Smooth muscle cell (in vitro differentiated cells): ENCODE measurements around the gene MEI1. TPM values are rescaled to one million over a fixed set of nuclear protein-coding genes. Genes with fewer than 3 reads are reported as not detected.
A peak's percentile ranks its signal among the peaks of the same experiment; 100 is the strongest.

ENCODE experiments used
- DNase-seq: peaks from one replicate; lab custom pipeline; 2025; ENCODE audit not compliant: unreplicated experiment; lab: John Stamatoyannopoulos, UW
- H2AFZ ChIP-seq: fragments of 200-600 bp; sonication (generic); 2 replicates; pipeline ENCODE4 v1.6.0; 2016; ENCODE audit warnings: antibody characterized with exemption, low read depth, mild to moderate bottlenecking
- H3F3A ChIP-seq: fragments of 200-600 bp; sonication (generic); 2 replicates; pipeline ENCODE4 v1.6.0; 2017; ENCODE audit warnings: antibody characterized with exemption, low read depth
- H3K27ac ChIP-seq: fragments of 200-600 bp; sonication (generic); 2 replicates; pipeline ENCODE4 v1.5.1; 2016; ENCODE audit warnings: low read depth, mild to moderate bottlenecking
- H3K27me3 ChIP-seq: fragments of 200-600 bp; sonication (generic); 2 replicates; pipeline ENCODE4 v1.6.1; 2016; ENCODE audit warnings: low read depth, mild to moderate bottlenecking
- H3K36me3 ChIP-seq: fragments of 200-600 bp; sonication (generic); 2 replicates; pipeline ENCODE4 v1.5.1; 2016; ENCODE audit warnings: low read depth
- H3K4me1 ChIP-seq: fragments of 200-600 bp; sonication (generic); 2 replicates; pipeline ENCODE4 v1.5.1; 2016; ENCODE audit warnings: low read depth
- H3K4me2 ChIP-seq: fragments of 200-600 bp; sonication (generic); 2 replicates; pipeline ENCODE4 v1.6.0; 2016; ENCODE audit warnings: mild to moderate bottlenecking
- H3K4me3 ChIP-seq: fragments of 200-600 bp; sonication (generic); 2 replicates; pipeline ENCODE4 v1.5.1; 2016; ENCODE audit warnings: mild to moderate bottlenecking
- H3K79me2 ChIP-seq: fragments of 200-600 bp; sonication (generic); 2 replicates; pipeline ENCODE4 v1.6.0; 2016; ENCODE audit warnings: low read depth, mild to moderate bottlenecking
- H3K9ac ChIP-seq: fragments of 200-600 bp; sonication (generic); 2 replicates; pipeline ENCODE4 v1.6.0; 2016; ENCODE audit warnings: low read depth
- H3K9me3 ChIP-seq: fragments of 200-600 bp; sonication (generic); replicated peaks from 2 replicates; pipeline ENCODE4 v1.5.1; 2016; ENCODE audit warnings: low read depth
- H4K20me1 ChIP-seq: fragments of 200-600 bp; sonication (generic); 2 replicates; pipeline ENCODE4 v1.6.0; 2016; ENCODE audit warnings: low read depth
- WGBS: methylation state at CpG from one replicate; pipeline ENCODE4 v1.1.7; 2016; ENCODE audit warnings: low lambda C conversion rate; 5-methylcytosine and 5-hydroxymethylcytosine counted together
- polyA plus RNA-seq: library from polyadenylated mRNA; unstranded; fragments of >200 nt; fragmentation: Nextera tagmentation; extraction: Ambion mirVana; gene quantifications from 2 replicates; pipeline ENCODE4 v1.2.1, GENCODE V29; 2016
- total RNA-seq: library from RNA; depleted of rRNA; stranded (reverse); fragments of >200 nt; gene quantifications from 2 replicates; pipeline ENCODE4 v1.2.3, GENCODE V29; 2014
- TF ChIP-seq, protein P1 (sequence below): fragments of 200-600 bp; sonication (generic); IDR thresholded peaks from 2 replicates; pipeline ENCODE4 v1.5.1; 2017; ENCODE audit warnings: borderline replicate concordance, mild to moderate bottlenecking, antibody characterized with exemption; ENCODE audit not compliant: insufficient read depth, poor library complexity, severe bottlenecking

The MEI1 gene
- total and polyA plus RNA-seq, 2 experiments from 2014 or later, result 0.18 to 3.2 TPM

DNA sequence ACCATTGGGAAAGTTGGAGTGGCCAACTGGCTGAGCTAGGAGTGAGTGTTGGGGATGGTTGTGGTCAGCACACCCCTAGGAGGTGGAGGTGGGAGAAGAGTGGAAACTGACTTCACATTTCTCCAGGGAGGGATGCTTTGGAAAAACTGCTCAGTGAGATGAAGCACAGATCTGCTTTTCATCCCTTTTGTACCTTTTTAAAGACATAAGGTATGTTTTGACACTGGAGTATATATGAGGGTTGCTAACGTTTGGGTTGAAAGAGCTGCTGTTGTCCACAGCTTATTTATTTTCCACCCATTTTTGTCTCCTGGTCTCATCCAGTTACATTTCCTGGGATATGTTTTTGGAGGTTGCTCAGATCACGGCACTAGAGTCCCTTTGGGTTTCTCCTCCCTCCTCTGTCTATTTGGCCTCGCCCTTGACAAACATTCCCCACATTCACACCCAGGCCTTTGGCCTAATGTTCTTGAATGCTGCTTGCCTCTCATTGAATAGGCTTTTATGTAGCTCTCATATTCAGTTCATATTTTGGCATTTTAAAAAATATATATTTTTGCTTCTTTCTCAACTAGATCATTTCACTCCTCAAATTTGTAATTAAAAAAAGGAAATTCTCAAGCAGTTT is 141.9 kb downstream of the MEI1 start:
- H3K4me1 ChIP-seq, result peaks cover 20% of the 10 kb centered on the region
- H3K4me2 ChIP-seq, result no peak overlapping the region
- H3K27ac ChIP-seq, result no peak overlapping the region
- H3F3A ChIP-seq, result peaks cover 17% of the 10 kb centered on the region
- no peaks in the 10 kb centered on the region for H3K27me3 ChIP-seq
- peaks cover 99% of the 10 kb centered on the region for H3K79me2 ChIP-seq
- no peaks in the 10 kb centered on the region for H3K9me3 ChIP-seq
- H4K20me1 ChIP-seq, result peaks cover 96% of the 10 kb centered on the region
- 86% methylated on average over 3 of the region's 3 CpGs for whole genome bisulfite sequencing
- TF ChIP-seq, protein P1, sequence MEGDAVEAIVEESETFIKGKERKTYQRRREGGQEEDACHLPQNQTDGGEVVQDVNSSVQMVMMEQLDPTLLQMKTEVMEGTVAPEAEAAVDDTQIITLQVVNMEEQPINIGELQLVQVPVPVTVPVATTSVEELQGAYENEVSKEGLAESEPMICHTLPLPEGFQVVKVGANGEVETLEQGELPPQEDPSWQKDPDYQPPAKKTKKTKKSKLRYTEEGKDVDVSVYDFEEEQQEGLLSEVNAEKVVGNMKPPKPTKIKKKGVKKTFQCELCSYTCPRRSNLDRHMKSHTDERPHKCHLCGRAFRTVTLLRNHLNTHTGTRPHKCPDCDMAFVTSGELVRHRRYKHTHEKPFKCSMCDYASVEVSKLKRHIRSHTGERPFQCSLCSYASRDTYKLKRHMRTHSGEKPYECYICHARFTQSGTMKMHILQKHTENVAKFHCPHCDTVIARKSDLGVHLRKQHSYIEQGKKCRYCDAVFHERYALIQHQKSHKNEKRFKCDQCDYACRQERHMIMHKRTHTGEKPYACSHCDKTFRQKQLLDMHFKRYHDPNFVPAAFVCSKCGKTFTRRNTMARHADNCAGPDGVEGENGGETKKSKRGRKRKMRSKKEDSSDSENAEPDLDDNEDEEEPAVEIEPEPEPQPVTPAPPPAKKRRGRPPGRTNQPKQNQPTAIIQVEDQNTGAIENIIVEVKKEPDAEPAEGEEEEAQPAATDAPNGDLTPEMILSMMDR, result no peak
- no peak overlapping the region for H3K9ac ChIP-seq
- H3K4me3 ChIP-seq, result no peak overlapping the region
- H3K36me3 ChIP-seq, result no peaks in the 10 kb centered on the region
- no peak for DNase-seq
- no peak overlapping the region for H2AFZ ChIP-seq

DNA sequence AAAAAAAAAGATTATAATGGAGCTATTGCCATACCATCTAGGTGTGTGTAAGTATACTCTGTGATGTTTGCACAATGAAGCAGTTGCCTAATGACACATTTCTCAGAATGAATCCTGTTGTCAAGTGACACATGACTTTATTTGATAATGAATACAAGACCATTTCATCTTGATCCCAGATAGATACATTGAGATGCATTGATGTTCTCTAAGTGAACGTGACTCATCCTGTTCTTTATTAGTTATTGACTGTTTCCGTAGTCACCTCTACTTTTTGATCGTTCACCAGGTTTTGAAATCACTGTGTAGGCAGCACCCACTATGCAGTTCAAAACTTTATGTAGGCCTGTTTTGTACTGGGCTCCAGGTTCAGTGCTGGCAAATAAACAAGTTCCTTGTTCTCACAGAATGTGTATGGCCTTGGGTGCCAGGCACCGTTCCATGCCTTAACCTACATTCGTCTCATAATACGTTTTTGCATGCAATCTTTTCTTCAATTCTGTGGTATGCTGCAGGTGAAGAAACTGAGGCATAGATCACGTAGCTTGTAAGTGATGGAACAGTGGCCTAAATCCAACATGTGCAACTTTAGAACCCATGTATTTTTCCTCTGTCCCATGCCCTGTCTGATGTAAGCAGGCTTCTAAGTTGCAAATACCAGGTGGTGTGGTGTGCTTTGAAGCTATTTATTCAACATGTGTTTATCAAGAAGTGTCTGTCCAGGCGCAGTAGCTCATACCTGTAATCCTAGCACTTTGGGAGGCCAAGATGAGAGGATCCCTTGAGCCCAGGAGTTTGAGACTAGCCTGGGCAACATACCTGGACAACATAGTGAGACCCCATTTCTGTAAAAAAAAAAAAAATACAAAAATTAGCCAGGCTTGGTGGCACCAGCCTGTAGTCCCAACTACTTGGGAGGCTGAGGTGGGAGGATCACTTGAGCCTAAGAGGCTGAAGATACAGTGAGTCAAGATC is 144.0 kb downstream of the MEI1 start:
- WGBS, result 95% methylated on average over 8 of the region's 8 CpGs
- no peak for DNase-seq
- peaks cover 20% of the 10 kb centered on the region for H3F3A ChIP-seq
- peaks cover 100% of the 10 kb centered on the region for H4K20me1 ChIP-seq
- H3K27ac ChIP-seq, result no peak overlapping the region
- H3K36me3 ChIP-seq, result no peaks in the 10 kb centered on the region
- H3K27me3 ChIP-seq, result no peaks in the 10 kb centered on the region
- TF ChIP-seq, protein P1, result no peak
- H3K4me1 ChIP-seq, result peaks cover 28% of the 10 kb centered on the region
- no peak overlapping the region for H2AFZ ChIP-seq
- H3K4me2 ChIP-seq, result no peak overlapping the region
- H3K9me3 ChIP-seq, result no peaks in the 10 kb centered on the region
- H3K4me3 ChIP-seq, result no peak overlapping the region
- H3K79me2 ChIP-seq, result peaks cover 100% of the 10 kb centered on the region
- H3K9ac ChIP-seq, result no peak overlapping the region

DNA sequence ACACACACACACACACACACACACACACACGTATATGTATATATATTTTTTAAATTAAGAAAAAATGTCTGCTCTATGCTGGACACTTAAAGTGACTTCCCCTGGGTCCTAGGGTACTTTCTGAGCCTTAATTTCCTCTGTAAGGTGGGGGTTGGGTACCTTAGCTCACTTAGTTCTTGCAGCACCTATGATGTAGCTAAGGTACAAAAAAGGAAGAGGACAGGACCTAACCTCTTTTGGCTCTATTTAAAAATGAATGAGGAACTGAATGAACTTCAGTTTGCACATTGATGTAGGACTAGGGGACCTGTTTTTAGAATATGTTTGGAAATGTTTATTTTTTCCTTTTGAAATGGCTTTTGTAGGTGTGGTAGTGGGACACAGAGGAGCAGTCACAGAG is 144.7 kb downstream of the MEI1 start:
- H3K27ac ChIP-seq, result peak overlapping the region; percentile 38
- H3K27me3 ChIP-seq, result no peaks in the 10 kb centered on the region
- H3F3A ChIP-seq, result peaks cover 18% of the 10 kb centered on the region
- H3K9ac ChIP-seq, result no peak overlapping the region
- no peak overlapping the region for H2AFZ ChIP-seq
- H3K9me3 ChIP-seq, result no peaks in the 10 kb centered on the region
- H3K4me1 ChIP-seq, result peaks cover 28% of the 10 kb centered on the region
- H3K4me2 ChIP-seq, result no peak overlapping the region
- H3K79me2 ChIP-seq, result peaks cover 100% of the 10 kb centered on the region
- 44% methylated on average over 1 of the region's 1 CpG for WGBS
- H3K36me3 ChIP-seq, result no peaks in the 10 kb centered on the region
- H3K4me3 ChIP-seq, result no peak overlapping the region
- no peak for DNase-seq
- peaks cover 100% of the 10 kb centered on the region for H4K20me1 ChIP-seq
- TF ChIP-seq, protein P1, result no peak
